IMR-90 (cell line): Measurements from ENCODE around the gene ARHGAP12. TPM values are rescaled to one million over a fixed set of nuclear protein-coding genes. Genes with fewer than 3 reads are reported as not detected.

ENCODE experiments used
- ATAC-seq: fragments of 200-7000 bp; cut with Tn5 transposase; 2 replicates; pipeline ENCODE4 v1.9.1; 2020; ENCODE audit warnings: low read depth, mild to moderate bottlenecking, moderate library complexity
- BruUV-seq: library from RNA; stranded (reverse); fragments of 400-500 nt; replicated peaks from 2 replicates; lab custom pipeline; 2021; lab: Mats Ljungman, UMichigan
- CTCF ChIA-PET: fragments of 300-600 bp; formaldehyde crosslinking; extraction: SDS; loops from one replicate; lab custom pipeline; 2021; ENCODE audit warnings: antibody characterized with exemption; lab: Yijun Ruan, JAX
- POLR2A ChIA-PET: fragments of 300-600 bp; sonication (Branson Sonifier 250); formaldehyde crosslinking; loops from one replicate; lab custom pipeline; 2022; ENCODE audit warnings: antibody characterized with exemption; ENCODE audit not compliant: unreplicated experiment; lab: Charles Lee
- DNase-seq: peaks from one replicate; pipeline ENCODE4 v3.0.0; 2013
- H2AFZ ChIP-seq: replicated peaks from 2 replicates; pipeline ENCODE3; 2013; ENCODE audit warnings: low read length, mild to moderate bottlenecking; ENCODE audit not compliant: poor library complexity
- H2AK5ac ChIP-seq: 2 replicates; pipeline ENCODE4 v1.6.1; 2013; ENCODE audit warnings: low read depth, low read length, inconsistent platforms
- H2AK9ac ChIP-seq: replicated peaks from 2 replicates; pipeline ENCODE3; 2013; ENCODE audit warnings: mild to moderate bottlenecking, low read depth, low read length, moderate library complexity; ENCODE audit not compliant: poor library complexity
- H2BK120ac ChIP-seq: 2 replicates; pipeline ENCODE4 v1.6.1; 2013; ENCODE audit warnings: low read depth, low read length, inconsistent platforms
- H2BK15ac ChIP-seq: 3 replicates; pipeline ENCODE4 v1.6.1; 2013; ENCODE audit warnings: low read depth, low read length, inconsistent platforms
- H2BK20ac ChIP-seq: 2 replicates; pipeline ENCODE4 v1.6.1; 2013; ENCODE audit warnings: low read depth, mild to moderate bottlenecking, inconsistent platforms, low read length, moderate library complexity
- H2BK5ac ChIP-seq: 2 replicates; pipeline ENCODE4 v1.6.1; 2013; ENCODE audit warnings: mild to moderate bottlenecking, low read depth, low read length, inconsistent platforms; ENCODE audit not compliant: poor library complexity, severe bottlenecking
- H3K14ac ChIP-seq: replicated peaks from 2 replicates; pipeline ENCODE4 v1.6.1; 2013; ENCODE audit warnings: low read depth, low read length, inconsistent platforms
- H3K18ac ChIP-seq: 2 replicates; pipeline ENCODE4 v1.6.1; 2013; ENCODE audit warnings: low read depth, low read length, control low read depth
- H3K23ac ChIP-seq: 2 replicates; pipeline ENCODE4 v1.6.1; 2013; ENCODE audit warnings: low read depth, low read length, inconsistent platforms
- H3K27ac ChIP-seq: 2 replicates; pipeline ENCODE4 v1.5.1; 2013; ENCODE audit warnings: mild to moderate bottlenecking, control low read depth, low read length; ENCODE audit not compliant: insufficient read depth
- H3K27me3 ChIP-seq: 2 replicates; pipeline ENCODE4 v1.6.1; 2013; ENCODE audit warnings: low read length; ENCODE audit not compliant: control insufficient read depth, insufficient read depth
- H3K36me3 ChIP-seq: 2 replicates; pipeline ENCODE4 v1.6.1; 2013; ENCODE audit warnings: low read length, mixed read lengths; ENCODE audit not compliant: control insufficient read depth, insufficient read depth
- H3K4ac ChIP-seq: 2 replicates; pipeline ENCODE4 v1.6.1; 2013; ENCODE audit warnings: low read depth, low read length, inconsistent platforms
- H3K4me1 ChIP-seq: 2 replicates; pipeline ENCODE4 v1.6.1; 2013; ENCODE audit warnings: low read length, mixed read lengths; ENCODE audit not compliant: control insufficient read depth, insufficient read depth
- H3K4me2 ChIP-seq: 2 replicates; pipeline ENCODE4 v1.6.1; 2013; ENCODE audit warnings: low read depth, mild to moderate bottlenecking, control low read depth, low read length, moderate library complexity
- H3K4me3 ChIP-seq: 2 replicates; pipeline ENCODE4 v1.5.1; 2013; ENCODE audit warnings: low read depth, mild to moderate bottlenecking, control low read depth, low read length, moderate library complexity; ENCODE audit not compliant: insufficient read depth
- H3K56ac ChIP-seq: 2 replicates; pipeline ENCODE4 v1.6.1; 2013; ENCODE audit warnings: low read length, inconsistent platforms; ENCODE audit not compliant: insufficient read depth; ENCODE audit errors: extremely low read depth
- H3K79me1 ChIP-seq, 2 experiments: 2 replicates each; pipeline ENCODE4 v1.6.1; 2013; ENCODE audit warnings: low read length in 2 of 2, inconsistent platforms in 1 of 2, low read depth in 1 of 2
- H3K9ac ChIP-seq: 2 replicates; pipeline ENCODE4 v1.6.1; 2013; ENCODE audit warnings: low read depth, low read length, control low read depth
- H3K9me1 ChIP-seq: 2 replicates; pipeline ENCODE4 v1.6.1; 2013; ENCODE audit warnings: low read length, inconsistent platforms; ENCODE audit not compliant: insufficient read depth
- H3K9me3 ChIP-seq: 2 replicates; pipeline ENCODE4 v1.6.1; 2013; ENCODE audit warnings: low read length; ENCODE audit not compliant: control insufficient read depth, insufficient read depth
- H4K20me1 ChIP-seq: 2 replicates; pipeline ENCODE4 v1.6.1; 2013; ENCODE audit warnings: low read length, inconsistent platforms; ENCODE audit not compliant: insufficient read depth
- H4K5ac ChIP-seq: 2 replicates; pipeline ENCODE4 v1.6.1; 2013; ENCODE audit warnings: mild to moderate bottlenecking, low read depth, low read length, control low read depth
- H4K8ac ChIP-seq, 2 experiments: 2 replicates each; pipeline ENCODE4 v1.6.1; 2013; ENCODE audit warnings: low read depth in 2 of 2, low read length in 2 of 2, control low read depth in 1 of 2, inconsistent platforms in 1 of 2
- H4K91ac ChIP-seq: 2 replicates; pipeline ENCODE4 v1.6.1; 2013; ENCODE audit warnings: low read depth, low read length, inconsistent platforms; ENCODE audit not compliant: insufficient read depth
- BHLHE40 ChIP-seq: fragments of 150-350 bp; IDR thresholded peaks from 2 replicates; pipeline ENCODE4 v1.6.1; 2016; ENCODE audit warnings: mild to moderate bottlenecking, low read depth, low read length
- CEBPB ChIP-seq: IDR thresholded peaks from 2 replicates; pipeline ENCODE4 v1.6.1; 2012; ENCODE audit warnings: low read depth, low read length, improper control_type of control experiment
- MAFK ChIP-seq: IDR thresholded peaks from 2 replicates; pipeline ENCODE4 v1.6.1; 2012; ENCODE audit warnings: low read depth, low read length, improper control_type of control experiment
- MAZ ChIP-seq: IDR thresholded peaks from 2 replicates; pipeline ENCODE4 v1.6.1; 2012; ENCODE audit warnings: low read depth, mild to moderate bottlenecking, low read length, improper control_type of control experiment, moderate library complexity, borderline replicate concordance
- MXI1 ChIP-seq: IDR thresholded peaks from 2 replicates; pipeline ENCODE4 v1.6.1; 2012; ENCODE audit warnings: low read depth, mild to moderate bottlenecking, low read length, moderate library complexity, borderline replicate concordance
- WGBS, 2 experiments: methylation state at CpG; one replicate each; pipeline versions ENCODE4 v1.1.5 to v1.1.7; 2013; ENCODE audit warnings: missing lambda C conversion rate in 2 of 2; ENCODE audit not compliant: insufficient read length in 1 of 2; ENCODE audit errors: extremely low coverage in 2 of 2; 5-methylcytosine and 5-hydroxymethylcytosine counted together
- dilution Hi-C: fragments of 300-500 bp; cut with HindIII; formaldehyde crosslinking; loops from one replicate; pipeline ENCODE4 v1.14.3; 2018; ENCODE audit warnings: low sequenced_read_pairs; ENCODE audit not compliant: unreplicated experiment
- in situ Hi-C: fragments of 300-500 bp; cut with MboI; formaldehyde crosslinking; loops from 3 replicates; pipeline ENCODE4 v1.14.3; 2019; ENCODE audit warnings: low sequenced_read_pairs, inconsistent platforms, mixed read lengths
- intact Hi-C: fragments of 100-400 bp; cut with micrococcal nuclease; formaldehyde crosslinking; loops from 2 replicates; pipeline ENCODE4 v1.10.0; 2022
- polyA plus RNA-seq, 3 experiments: library from polyadenylated mRNA; depleted of rRNA; stranded (reverse); fragments of >200 nt; gene quantifications; 2 replicates each; pipeline ENCODE4 v1.2.3, GENCODE V29; 2012; ENCODE audit warnings: low replicate concordance in 1 of 3
- total RNA-seq: library from RNA; depleted of rRNA; stranded (reverse); fragments of >200 nt; gene quantifications from 2 replicates; pipeline ENCODE4 v1.2.3, GENCODE V29; 2012
- TF ChIP-seq, protein P1 (sequence below): fragments of 150-350 bp; IDR thresholded peaks from 2 replicates; pipeline ENCODE4 v1.6.1; 2016; ENCODE audit warnings: low read depth, mild to moderate bottlenecking, low read length, moderate library complexity, borderline replicate concordance
- TF ChIP-seq, protein P2 (sequence below): conservative IDR thresholded peaks from 2 replicates; pipeline ENCODE4 v1.5.1; 2012; ENCODE audit warnings: mild to moderate bottlenecking, low read depth, low read length, improper control_type of control experiment

The ARHGAP12 gene
- total and polyA plus RNA-seq, 2 of the 4 experiments (the other 2 are of a cell fraction), result 9.0 to 28.5 TPM

DNA sequence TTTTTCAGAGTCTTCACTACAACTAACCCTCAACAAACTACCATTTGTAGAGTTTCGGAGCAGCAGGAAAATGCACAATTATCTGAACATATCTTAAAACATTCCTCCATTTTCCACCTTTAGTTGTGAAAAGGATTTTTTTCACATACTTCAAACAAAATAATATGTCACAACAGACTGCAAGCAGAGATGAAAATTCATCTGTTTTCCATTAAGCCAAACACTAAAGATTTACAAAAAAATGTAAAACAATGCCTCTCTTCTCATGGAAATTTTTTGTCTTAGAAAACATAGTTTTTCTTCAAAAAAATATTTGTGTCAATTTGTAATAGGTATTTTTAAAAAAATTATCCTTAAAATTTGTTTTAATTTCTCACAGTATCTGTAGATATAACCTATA lies 98.9 kb downstream of the ARHGAP12 start:
- H2BK15ac ChIP-seq, result no peak overlapping the region
- no peak overlapping the region for H2BK20ac ChIP-seq
- ATAC-seq (no peak), DNase-seq (no peak)
- no peak overlapping the region for H2AK5ac ChIP-seq
- in situ Hi-C loops (no loop called here), dilution Hi-C loops (no loop called here), intact Hi-C loops (no loop called here)
- H3K27me3 ChIP-seq, result no peaks in the 10 kb centered on the region
- H3K79me1 ChIP-seq, result peaks cover 4 to 5% of the 10 kb centered on the region in 2 experiments; a peak in 3 of 4 replicates
- no peak overlapping the region for H3K4me2 ChIP-seq
- peaks cover 2% of the 10 kb centered on the region for H3K4me1 ChIP-seq
- ChIA-PET CTCF (no interaction called here), POLR2A (no interaction called here)
- no peak overlapping the region for H2AFZ ChIP-seq
- no peak for TF ChIP-seq MAFK
- no peak for TF ChIP-seq MXI1
- TF ChIP-seq, protein P1, sequence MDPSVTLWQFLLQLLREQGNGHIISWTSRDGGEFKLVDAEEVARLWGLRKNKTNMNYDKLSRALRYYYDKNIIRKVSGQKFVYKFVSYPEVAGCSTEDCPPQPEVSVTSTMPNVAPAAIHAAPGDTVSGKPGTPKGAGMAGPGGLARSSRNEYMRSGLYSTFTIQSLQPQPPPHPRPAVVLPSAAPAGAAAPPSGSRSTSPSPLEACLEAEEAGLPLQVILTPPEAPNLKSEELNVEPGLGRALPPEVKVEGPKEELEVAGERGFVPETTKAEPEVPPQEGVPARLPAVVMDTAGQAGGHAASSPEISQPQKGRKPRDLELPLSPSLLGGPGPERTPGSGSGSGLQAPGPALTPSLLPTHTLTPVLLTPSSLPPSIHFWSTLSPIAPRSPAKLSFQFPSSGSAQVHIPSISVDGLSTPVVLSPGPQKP, result no peak
- TF ChIP-seq BHLHE40, result no peak
- TF ChIP-seq, protein P2, sequence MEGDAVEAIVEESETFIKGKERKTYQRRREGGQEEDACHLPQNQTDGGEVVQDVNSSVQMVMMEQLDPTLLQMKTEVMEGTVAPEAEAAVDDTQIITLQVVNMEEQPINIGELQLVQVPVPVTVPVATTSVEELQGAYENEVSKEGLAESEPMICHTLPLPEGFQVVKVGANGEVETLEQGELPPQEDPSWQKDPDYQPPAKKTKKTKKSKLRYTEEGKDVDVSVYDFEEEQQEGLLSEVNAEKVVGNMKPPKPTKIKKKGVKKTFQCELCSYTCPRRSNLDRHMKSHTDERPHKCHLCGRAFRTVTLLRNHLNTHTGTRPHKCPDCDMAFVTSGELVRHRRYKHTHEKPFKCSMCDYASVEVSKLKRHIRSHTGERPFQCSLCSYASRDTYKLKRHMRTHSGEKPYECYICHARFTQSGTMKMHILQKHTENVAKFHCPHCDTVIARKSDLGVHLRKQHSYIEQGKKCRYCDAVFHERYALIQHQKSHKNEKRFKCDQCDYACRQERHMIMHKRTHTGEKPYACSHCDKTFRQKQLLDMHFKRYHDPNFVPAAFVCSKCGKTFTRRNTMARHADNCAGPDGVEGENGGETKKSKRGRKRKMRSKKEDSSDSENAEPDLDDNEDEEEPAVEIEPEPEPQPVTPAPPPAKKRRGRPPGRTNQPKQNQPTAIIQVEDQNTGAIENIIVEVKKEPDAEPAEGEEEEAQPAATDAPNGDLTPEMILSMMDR, result no peak
- no peak for TF ChIP-seq MAZ
- TF ChIP-seq CEBPB, result no peak
- no peak overlapping the region for H3K9ac ChIP-seq
- H4K5ac ChIP-seq, result no peak overlapping the region
- H3K9me3 ChIP-seq, result no peaks in the 10 kb centered on the region
- no peak overlapping the region for H3K56ac ChIP-seq
- no peak overlapping the region for H3K4me3 ChIP-seq
- no peak overlapping the region for H3K4ac ChIP-seq
- no peak overlapping the region for H4K91ac ChIP-seq
- H2AK9ac ChIP-seq, result no peak overlapping the region
- no peaks in the 10 kb centered on the region for H4K20me1 ChIP-seq
- H2BK120ac ChIP-seq, result no peak overlapping the region
- no peaks in the 10 kb centered on the region for H3K9me1 ChIP-seq
- H3K14ac ChIP-seq, result no peak overlapping the region
- H3K23ac ChIP-seq, result peak overlapping the region; percentile 3; the same call in 1 of the 2 replicates
- no TSS peak for BruUV-seq
- no peak overlapping the region for H3K18ac ChIP-seq
- no peaks in the 10 kb centered on the region for H3K36me3 ChIP-seq
- H4K8ac ChIP-seq, result no peak overlapping the region
- no peak overlapping the region for H2BK5ac ChIP-seq
- no CpG with 5 or more reads among the region's 1 CpG for WGBS, 2 experiments
- no peak overlapping the region for H3K27ac ChIP-seq
